GM23338 (cell line): ENCODE data around the gene SUGCT. TPM values are rescaled to one million over a fixed set of nuclear protein-coding genes. Genes with fewer than 3 reads are reported as not detected.

ENCODE experiments used
- ATAC-seq: fragments of 200-7000 bp; cut with Tn5 transposase; 3 replicates; pipeline ENCODE4 v1.9.1; 2020
- DNase-seq: peaks from one replicate; pipeline ENCODE4 v3.0.0-alpha.2; 2015; ENCODE audit warnings: low spot score
- H2AFZ ChIP-seq: fragments of 200-600 bp; sonication (generic); 2 replicates; pipeline ENCODE4 v1.8.0; 2016; ENCODE audit warnings: antibody characterized with exemption, mild to moderate bottlenecking, moderate library complexity
- H3F3A ChIP-seq: fragments of 200-600 bp; sonication (generic); replicated peaks from 2 replicates; pipeline ENCODE4 v1.8.0; 2017; ENCODE audit warnings: antibody characterized with exemption, mixed run types, low read depth
- H3K27ac ChIP-seq: fragments of 200-600 bp; sonication (generic); 2 replicates; pipeline ENCODE4 v1.6.1; 2016; ENCODE audit warnings: low read depth
- H3K27me3 ChIP-seq: fragments of 200-600 bp; sonication (generic); 2 replicates; pipeline ENCODE4 v1.8.0; 2016; ENCODE audit warnings: mild to moderate bottlenecking, mixed run types, moderate library complexity; ENCODE audit not compliant: insufficient read depth
- H3K36me3 ChIP-seq: fragments of 200-600 bp; sonication (generic); 2 replicates; pipeline ENCODE4 v1.8.0; 2016; ENCODE audit warnings: mild to moderate bottlenecking; ENCODE audit not compliant: insufficient read depth
- H3K4me1 ChIP-seq: fragments of 200-600 bp; sonication (generic); 2 replicates; pipeline ENCODE4 v1.8.0; 2016; ENCODE audit warnings: mild to moderate bottlenecking, moderate library complexity; ENCODE audit not compliant: insufficient read depth
- H3K4me2 ChIP-seq: fragments of 200-600 bp; sonication (generic); 2 replicates; pipeline ENCODE4 v1.7.1; 2017; ENCODE audit warnings: mixed run types
- H3K4me3 ChIP-seq: fragments of 200-600 bp; sonication (generic); 2 replicates; pipeline ENCODE4 v1.6.1; 2016; ENCODE audit warnings: mixed run types
- H3K79me2 ChIP-seq: fragments of 200-600 bp; sonication (generic); replicated peaks from 2 replicates; pipeline ENCODE4 v1.8.0; 2017; ENCODE audit warnings: mild to moderate bottlenecking; ENCODE audit not compliant: insufficient read depth
- H3K9me2 ChIP-seq: fragments of 200-600 bp; sonication (generic); 2 replicates; pipeline ENCODE4 v1.8.0; 2017; ENCODE audit not compliant: insufficient read depth
- H4K20me1 ChIP-seq: fragments of 200-600 bp; sonication (generic); replicated peaks from 2 replicates; pipeline ENCODE4 v1.8.0; 2017; ENCODE audit warnings: mild to moderate bottlenecking; ENCODE audit not compliant: insufficient read depth
- H3K27ac Mint-ChIP-seq: 2 replicates; pipeline ENCODE4 v1.8.0; 2020; ENCODE audit warnings: inconsistent platforms, mild to moderate bottlenecking, moderate library complexity, mixed read lengths
- H3K27me3 Mint-ChIP-seq: 3 replicates; pipeline ENCODE4 v1.8.0; 2022; ENCODE audit warnings: low read depth, mild to moderate bottlenecking, moderate library complexity, mixed read lengths, inconsistent platforms; ENCODE audit not compliant: insufficient read depth, poor library complexity
- H3K36me3 Mint-ChIP-seq: 3 replicates; pipeline ENCODE4 v1.8.0; 2021; ENCODE audit warnings: low read depth, mild to moderate bottlenecking, inconsistent platforms, moderate library complexity, mixed read lengths
- H3K4me1 Mint-ChIP-seq: 3 replicates; pipeline ENCODE4 v1.8.0; 2020; ENCODE audit warnings: mild to moderate bottlenecking, inconsistent platforms, mixed read lengths
- H3K4me3 Mint-ChIP-seq: 3 replicates; pipeline ENCODE4 v1.8.0; 2021; ENCODE audit warnings: moderate library complexity, mild to moderate bottlenecking, inconsistent platforms, mixed read lengths
- H3K9me3 Mint-ChIP-seq: 3 replicates; pipeline ENCODE4 v1.8.0; 2020; ENCODE audit warnings: moderate library complexity, mild to moderate bottlenecking, inconsistent platforms, mixed read lengths
- CTCF ChIP-seq, 2 experiments: fragments of 200-600 bp in 1 of 2; sonication (generic) in 1 of 2; conservative IDR thresholded peaks; 2 replicates each; pipeline versions ENCODE4 v1.5.1 to v1.6.1; 2016 to 2017; ENCODE audit warnings: antibody characterized with exemption in 2 of 2, low read depth in 2 of 2, mild to moderate bottlenecking in 2 of 2, moderate library complexity in 1 of 2
- ETS1 ChIP-seq: IDR thresholded peaks from 2 replicates; pipeline ENCODE4 v1.6.1; 2016; ENCODE audit warnings: antibody characterized with exemption
- EZH2phosphoT487 ChIP-seq: fragments of 200-600 bp; sonication (generic); IDR thresholded peaks from one replicate; pipeline ENCODE4 v1.8.1; 2018; ENCODE audit warnings: antibody characterized with exemption; ENCODE audit not compliant: unreplicated experiment
- JUNB ChIP-seq: IDR thresholded peaks from one replicate; pipeline ENCODE4 v1.6.1; 2016; ENCODE audit warnings: antibody characterized with exemption; ENCODE audit not compliant: unreplicated experiment
- NANOG ChIP-seq: IDR thresholded peaks from 2 replicates; pipeline ENCODE4 v1.6.1; 2016; ENCODE audit warnings: antibody characterized with exemption, borderline replicate concordance
- REST ChIP-seq: IDR thresholded peaks from one replicate; pipeline ENCODE4 v1.6.1; 2018; ENCODE audit warnings: antibody characterized with exemption; ENCODE audit not compliant: unreplicated experiment
- STAT1 ChIP-seq: IDR thresholded peaks from one replicate; pipeline ENCODE4 v1.6.1; 2016; ENCODE audit warnings: antibody characterized with exemption; ENCODE audit not compliant: unreplicated experiment
- ZNF114 ChIP-seq: fragments of 250-450 bp; sonication (Bioruptor Pico); IDR thresholded peaks from 2 replicates; pipeline ENCODE4 v1.5.0; 2020; ENCODE audit warnings: mild to moderate bottlenecking, moderate library complexity
- ZNF331 ChIP-seq: fragments of 250-450 bp; sonication (Bioruptor Pico); IDR thresholded peaks from 2 replicates; pipeline ENCODE4 v1.5.0; 2020; ENCODE audit warnings: low read depth, mild to moderate bottlenecking, moderate library complexity
- polyA plus RNA-seq: library from polyadenylated mRNA; unstranded; fragments of >200 nt; fragmentation: Nextera tagmentation; extraction: Ambion mirVana; gene quantifications from 2 replicates; pipeline ENCODE4 v1.2.1, GENCODE V29; 2016
- total RNA-seq: library from RNA; depleted of rRNA; stranded (reverse); fragments of >200 nt; shearing (Covaris generic); gene quantifications from 2 replicates; pipeline ENCODE4 v1.2.3, GENCODE V29; 2014
- TF ChIP-seq, protein P1 (sequence below): fragments of 250-450 bp; sonication (Bioruptor Pico); IDR thresholded peaks from 2 replicates; pipeline ENCODE4 v1.5.0; 2020; ENCODE audit warnings: mild to moderate bottlenecking, moderate library complexity

Gene SUGCT
- total and polyA plus RNA-seq, 2 experiments from 2014 or later, result 4.2 to 5.6 TPM

DNA sequence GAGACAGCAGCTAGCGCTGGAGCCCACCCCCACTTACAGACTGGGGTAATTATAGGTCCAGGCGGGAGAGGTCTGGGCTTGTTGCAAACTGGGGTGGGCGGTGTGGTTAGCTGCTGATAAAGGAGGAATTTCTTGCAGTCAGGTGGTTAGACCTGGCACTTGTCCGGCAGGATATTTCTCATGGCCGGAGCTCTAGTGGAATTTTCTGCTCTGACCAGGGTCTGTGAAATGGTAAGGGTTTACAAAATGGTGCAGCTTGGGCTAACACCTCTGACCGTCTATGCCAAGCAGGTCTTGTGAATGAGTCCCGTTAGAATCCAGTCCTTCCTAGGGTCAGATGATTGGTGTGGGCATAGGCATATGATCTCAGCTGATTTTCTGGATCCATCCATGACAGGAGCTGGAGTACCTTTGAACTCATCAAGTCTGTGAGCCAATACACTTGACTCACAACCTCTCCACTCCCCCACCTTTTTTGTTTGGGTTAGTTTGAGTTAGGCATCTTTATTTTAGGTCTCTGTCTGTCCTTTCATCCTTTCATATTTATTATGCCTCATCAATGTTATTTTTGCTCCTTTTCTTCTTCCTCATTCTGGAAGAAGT is 213.4 kb downstream of the SUGCT start (continued):
- TF ChIP-seq CTCF (conservative IDR thresholded peaks at IDR 0.05; ENCODE audit: low read depth in 2 of 2) (no peak), EZH2phosphoT487 (no peak), JUNB (no peak), STAT1 (no peak)

DNA sequence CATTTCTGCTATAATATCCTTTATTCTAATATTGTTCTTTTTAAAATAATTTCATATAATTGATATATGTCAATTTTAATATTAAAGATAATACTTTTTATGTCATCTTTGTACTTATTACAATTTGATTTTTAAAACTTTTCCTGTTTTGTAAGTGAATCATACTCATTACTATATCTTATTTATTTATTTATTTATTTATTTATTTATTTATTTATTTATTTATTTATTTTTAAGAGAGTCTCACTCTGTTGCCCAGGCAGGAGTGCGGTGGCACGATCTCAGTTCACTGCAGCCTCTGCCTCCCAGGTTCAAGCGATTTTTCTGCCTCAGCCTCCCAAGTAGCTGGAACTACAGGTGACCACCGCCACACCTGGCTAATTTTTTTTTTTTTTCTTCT is 215.3 kb downstream of the SUGCT start:
- H3K27me3 ChIP-seq, result no peaks in the 10 kb centered on the region
- H3K4me2 ChIP-seq, result no peak overlapping the region
- Mint-ChIP-seq H3K9me3 (no peaks in the 10 kb centered on the region), H3K4me1 (peaks cover 3% of the 10 kb centered on the region; the same call in 2 of the 3 replicates), H3K4me3 (no peak overlapping the region), H3K27me3 (peaks cover 2% of the 10 kb centered on the region), H3K36me3 (no peaks in the 10 kb centered on the region), H3K27ac (no peak overlapping the region)
- H4K20me1 ChIP-seq, result no peaks in the 10 kb centered on the region
- H3K4me3 ChIP-seq, result no peak overlapping the region
- no peaks in the 10 kb centered on the region for H3K36me3 ChIP-seq
- DNase-seq (no peak), ATAC-seq (no peak)
- H3F3A ChIP-seq, result no peaks in the 10 kb centered on the region
- no peaks in the 10 kb centered on the region for H3K4me1 ChIP-seq
- no peaks in the 10 kb centered on the region for H3K9me2 ChIP-seq
- H3K79me2 ChIP-seq, result no peaks in the 10 kb centered on the region
- H3K27ac ChIP-seq, result no peak overlapping the region
- no peak overlapping the region for H2AFZ ChIP-seq
- TF ChIP-seq ETS1 (no peak), ZNF331 (CRISPR knock-in tag) (no peak), REST (no peak), CTCF (conservative IDR thresholded peaks at IDR 0.05; ENCODE audit: low read depth in 2 of 2) (no peak), NANOG (no peak), ZNF114 (CRISPR knock-in tag) (no peak), STAT1 (no peak)
- TF ChIP-seq, protein P1, sequence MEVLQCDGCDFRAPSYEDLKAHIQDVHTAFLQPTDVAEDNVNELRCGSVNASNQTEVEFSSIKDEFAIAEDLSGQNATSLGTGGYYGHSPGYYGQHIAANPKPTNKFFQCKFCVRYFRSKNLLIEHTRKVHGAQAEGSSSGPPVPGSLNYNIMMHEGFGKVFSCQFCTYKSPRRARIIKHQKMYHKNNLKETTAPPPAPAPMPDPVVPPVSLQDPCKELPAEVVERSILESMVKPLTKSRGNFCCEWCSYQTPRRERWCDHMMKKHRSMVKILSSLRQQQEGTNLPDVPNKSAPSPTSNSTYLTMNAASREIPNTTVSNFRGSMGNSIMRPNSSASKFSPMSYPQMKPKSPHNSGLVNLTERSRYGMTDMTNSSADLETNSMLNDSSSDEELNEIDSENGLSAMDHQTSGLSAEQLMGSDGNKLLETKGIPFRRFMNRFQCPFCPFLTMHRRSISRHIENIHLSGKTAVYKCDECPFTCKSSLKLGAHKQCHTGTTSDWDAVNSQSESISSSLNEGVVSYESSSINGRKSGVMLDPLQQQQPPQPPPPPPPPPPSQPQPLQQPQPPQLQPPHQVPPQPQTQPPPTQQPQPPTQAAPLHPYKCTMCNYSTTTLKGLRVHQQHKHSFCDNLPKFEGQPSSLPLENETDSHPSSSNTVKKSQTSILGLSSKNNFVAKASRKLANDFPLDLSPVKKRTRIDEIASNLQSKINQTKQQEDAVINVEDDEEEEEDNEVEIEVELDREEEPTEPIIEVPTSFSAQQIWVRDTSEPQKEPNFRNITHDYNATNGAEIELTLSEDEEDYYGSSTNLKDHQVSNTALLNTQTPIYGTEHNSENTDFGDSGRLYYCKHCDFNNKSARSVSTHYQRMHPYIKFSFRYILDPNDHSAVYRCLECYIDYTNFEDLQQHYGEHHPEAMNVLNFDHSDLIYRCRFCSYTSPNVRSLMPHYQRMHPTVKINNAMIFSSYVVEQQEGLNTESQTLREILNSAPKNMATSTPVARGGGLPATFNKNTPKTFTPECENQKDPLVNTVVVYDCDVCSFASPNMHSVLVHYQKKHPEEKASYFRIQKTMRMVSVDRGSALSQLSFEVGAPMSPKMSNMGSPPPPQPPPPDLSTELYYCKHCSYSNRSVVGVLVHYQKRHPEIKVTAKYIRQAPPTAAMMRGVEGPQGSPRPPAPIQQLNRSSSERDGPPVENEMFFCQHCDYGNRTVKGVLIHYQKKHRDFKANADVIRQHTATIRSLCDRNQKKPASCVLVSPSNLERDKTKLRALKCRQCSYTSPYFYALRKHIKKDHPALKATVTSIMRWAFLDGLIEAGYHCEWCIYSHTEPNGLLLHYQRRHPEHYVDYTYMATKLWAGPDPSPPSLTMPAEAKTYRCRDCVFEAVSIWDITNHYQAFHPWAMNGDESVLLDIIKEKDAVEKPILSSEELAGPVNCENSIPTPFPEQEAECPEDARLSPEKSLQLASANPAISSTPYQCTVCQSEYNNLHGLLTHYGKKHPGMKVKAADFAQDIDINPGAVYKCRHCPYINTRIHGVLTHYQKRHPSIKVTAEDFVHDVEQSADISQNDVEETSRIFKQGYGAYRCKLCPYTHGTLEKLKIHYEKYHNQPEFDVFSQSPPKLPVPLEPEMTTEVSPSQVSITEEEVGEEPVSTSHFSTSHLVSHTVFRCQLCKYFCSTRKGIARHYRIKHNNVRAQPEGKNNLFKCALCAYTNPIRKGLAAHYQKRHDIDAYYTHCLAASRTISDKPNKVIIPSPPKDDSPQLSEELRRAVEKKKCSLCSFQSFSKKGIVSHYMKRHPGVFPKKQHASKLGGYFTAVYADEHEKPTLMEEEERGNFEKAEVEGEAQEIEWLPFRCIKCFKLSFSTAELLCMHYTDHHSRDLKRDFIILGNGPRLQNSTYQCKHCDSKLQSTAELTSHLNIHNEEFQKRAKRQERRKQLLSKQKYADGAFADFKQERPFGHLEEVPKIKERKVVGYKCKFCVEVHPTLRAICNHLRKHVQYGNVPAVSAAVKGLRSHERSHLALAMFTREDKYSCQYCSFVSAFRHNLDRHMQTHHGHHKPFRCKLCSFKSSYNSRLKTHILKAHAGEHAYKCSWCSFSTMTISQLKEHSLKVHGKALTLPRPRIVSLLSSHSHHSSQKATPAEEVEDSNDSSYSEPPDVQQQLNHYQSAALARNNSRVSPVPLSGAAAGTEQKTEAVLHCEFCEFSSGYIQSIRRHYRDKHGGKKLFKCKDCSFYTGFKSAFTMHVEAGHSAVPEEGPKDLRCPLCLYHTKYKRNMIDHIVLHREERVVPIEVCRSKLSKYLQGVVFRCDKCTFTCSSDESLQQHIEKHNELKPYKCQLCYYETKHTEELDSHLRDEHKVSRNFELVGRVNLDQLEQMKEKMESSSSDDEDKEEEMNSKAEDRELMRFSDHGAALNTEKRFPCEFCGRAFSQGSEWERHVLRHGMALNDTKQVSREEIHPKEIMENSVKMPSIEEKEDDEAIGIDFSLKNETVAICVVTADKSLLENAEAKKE, result no peak
